Activated CD4-positive, alpha-beta memory T cell treated with anti-CD3 and anti-CD28 coated beads, Interleukin-2, amount 10 ng/mL, durations not matched to agents 7 days and 5 days (primary cell): ENCODE results near the gene SERPINA9. TPM values are rescaled to one million over a fixed set of nuclear protein-coding genes. Genes with fewer than 3 reads are reported as not detected.

Experiments
- CTCF ChIA-PET: fragments of 350-600 bp; sonication (Branson Sonifier 250); formaldehyde crosslinking; loops from one replicate; lab custom pipeline; 2021; ENCODE audit warnings: antibody characterized with exemption, inconsistent platforms; lab: Charles Lee
- POLR2A ChIA-PET: fragments of 350-600 bp; sonication (Branson Sonifier 250); formaldehyde crosslinking; loops from one replicate; lab custom pipeline; 2021; ENCODE audit warnings: antibody characterized with exemption; lab: Charles Lee
- DNase-seq: peaks from one replicate; pipeline ENCODE4 v3.0.0-alpha.2; 2020
- H3K27ac Mint-ChIP-seq: one replicate; pipeline ENCODE4 v1.8.0; 2021; ENCODE audit warnings: mild to moderate bottlenecking, mixed read lengths
- H3K27me3 Mint-ChIP-seq: one replicate; pipeline ENCODE4 v1.8.0; 2021; ENCODE audit warnings: mixed read lengths
- H3K36me3 Mint-ChIP-seq: one replicate; pipeline ENCODE4 v1.8.0; 2021; ENCODE audit warnings: low read depth, mixed read lengths
- H3K4me1 Mint-ChIP-seq: one replicate; pipeline ENCODE4 v1.8.0; 2021; ENCODE audit warnings: mixed read lengths
- H3K4me3 Mint-ChIP-seq: one replicate; pipeline ENCODE4 v1.8.0; 2021; ENCODE audit warnings: mild to moderate bottlenecking, mixed read lengths
- H3K9me3 Mint-ChIP-seq: one replicate; pipeline ENCODE4 v1.8.0; 2021; ENCODE audit warnings: mixed read lengths
- total RNA-seq, 2 experiments: library from RNA; stranded (reverse); gene quantifications; one replicate each; pipeline ENCODE4 v1.2.3, GENCODE V29; 2021

The SERPINA9 gene
- total RNA-seq, 2 experiments from 2014 or later = not detected

DNA sequence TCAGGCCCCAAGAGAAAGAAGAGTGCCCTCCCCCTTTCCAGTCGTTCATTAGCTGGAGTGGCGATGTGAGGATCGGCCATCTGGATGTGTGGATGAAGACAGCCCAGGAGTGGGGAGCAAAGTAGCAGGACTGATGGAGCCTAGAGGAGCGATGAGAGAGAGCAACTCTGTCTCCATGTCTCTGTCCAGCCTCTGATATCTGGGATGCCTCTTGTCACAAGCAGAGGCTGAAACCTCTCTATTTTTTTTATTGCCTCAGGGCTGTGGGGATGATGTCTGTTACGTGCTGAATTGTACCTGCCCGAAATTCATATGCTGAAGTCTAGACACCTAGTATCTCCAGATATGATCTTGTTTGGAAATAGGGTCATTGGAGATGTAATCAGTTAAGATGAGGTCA lies 26.1 kb downstream of the SERPINA9 start:
- H3K4me1 Mint-ChIP-seq = no peaks in the 10 kb centered on the region
- DNase-seq = no peak
- no peak overlapping the region for H3K27ac Mint-ChIP-seq
- ChIA-PET CTCF (interaction anchor here (0.7 kb wide), 1 partner anchor 16 kb away, joined by 3 read pairs; no protein-coding TSS in a partner anchor), POLR2A (interaction anchor here (0.7 kb wide), 1 partner anchor 240 kb away, joined by 3 read pairs; no protein-coding TSS in a partner anchor)
- H3K9me3 Mint-ChIP-seq = no peaks in the 10 kb centered on the region
- peaks cover 19% of the 10 kb centered on the region for H3K27me3 Mint-ChIP-seq
- H3K4me3 Mint-ChIP-seq = no peak overlapping the region
- H3K36me3 Mint-ChIP-seq = no peaks in the 10 kb centered on the region

DNA sequence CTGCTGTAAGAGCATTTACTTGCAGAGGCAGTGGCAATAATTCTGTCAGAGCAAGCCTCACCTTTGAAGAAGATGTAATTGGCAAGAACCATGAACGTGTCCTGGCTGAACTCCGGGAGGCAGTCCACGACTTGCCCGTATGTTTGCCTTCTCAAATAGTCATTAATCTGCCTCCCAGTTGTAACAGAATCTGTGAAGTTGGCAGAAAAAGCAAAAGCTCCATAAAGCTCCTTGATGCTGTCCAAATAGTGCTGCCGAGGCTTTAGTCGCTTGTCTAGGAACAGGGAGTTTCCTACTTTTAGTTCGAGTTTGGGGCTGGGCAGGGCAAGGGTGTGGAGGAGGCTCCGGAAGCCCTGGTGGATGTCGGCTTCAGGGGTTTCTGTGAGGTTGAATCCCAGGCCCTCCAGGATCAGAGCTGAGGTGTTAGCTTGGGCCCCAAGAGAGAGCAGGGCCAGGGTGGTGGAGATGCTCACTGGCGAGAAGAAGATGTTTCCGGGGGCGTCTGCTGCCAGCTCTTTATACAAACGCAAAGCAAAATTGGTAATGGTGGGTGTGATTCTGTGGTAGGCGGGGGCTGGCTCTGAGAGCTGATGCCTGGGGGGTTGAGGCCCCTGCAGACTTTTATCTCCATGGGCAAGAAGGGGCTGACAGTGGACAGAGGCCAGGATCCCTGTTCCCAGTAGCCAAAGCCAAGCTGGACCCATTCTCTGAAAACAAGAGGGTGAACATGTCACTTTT lies 27.8 kb downstream of the SERPINA9 start:
- Mint-ChIP-seq H3K27me3 (peaks cover 9% of the 10 kb centered on the region), H3K4me3 (no peak overlapping the region), H3K27ac (no peak overlapping the region), H3K36me3 (no peaks in the 10 kb centered on the region), H3K4me1 (no peaks in the 10 kb centered on the region), H3K9me3 (no peaks in the 10 kb centered on the region)
- CTCF ChIA-PET = interaction anchor here (1.1 kb wide), 1 partner anchor 15 kb away, joined by 7 read pairs; no protein-coding TSS in a partner anchor
- POLR2A ChIA-PET = no interaction called here
- DNase-seq = no peak

DNA sequence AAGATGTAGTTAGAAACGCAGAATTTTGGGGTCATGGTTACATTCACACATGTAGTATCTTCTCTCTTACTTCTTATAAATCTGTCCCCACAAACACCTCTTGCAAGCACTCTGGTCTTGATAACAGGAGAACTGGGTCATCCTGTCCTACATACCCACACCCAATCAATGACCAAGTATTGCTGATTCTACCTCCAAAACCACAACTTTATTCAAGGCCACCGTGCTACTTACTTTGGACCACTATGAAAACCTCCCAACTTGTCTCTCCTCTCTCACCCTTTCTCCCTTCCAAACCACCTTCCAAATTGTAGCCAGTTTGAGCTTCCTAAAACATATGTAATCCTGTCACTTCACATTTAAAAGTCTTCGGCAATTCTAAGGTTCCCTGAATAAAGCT lies 28.8 kb downstream of the SERPINA9 start:
- H3K27ac Mint-ChIP-seq = no peak overlapping the region
- CTCF ChIA-PET = interaction anchor here (1.1 kb wide), 1 partner anchor 14 kb away, joined by 7 read pairs; no protein-coding TSS in a partner anchor
- no peak for DNase-seq
- no peaks in the 10 kb centered on the region for H3K4me1 Mint-ChIP-seq
- H3K27me3 Mint-ChIP-seq = peaks cover 5% of the 10 kb centered on the region
- no peaks in the 10 kb centered on the region for H3K36me3 Mint-ChIP-seq
- POLR2A ChIA-PET = no interaction called here
- H3K9me3 Mint-ChIP-seq = no peaks in the 10 kb centered on the region
- H3K4me3 Mint-ChIP-seq = no peak overlapping the region

DNA sequence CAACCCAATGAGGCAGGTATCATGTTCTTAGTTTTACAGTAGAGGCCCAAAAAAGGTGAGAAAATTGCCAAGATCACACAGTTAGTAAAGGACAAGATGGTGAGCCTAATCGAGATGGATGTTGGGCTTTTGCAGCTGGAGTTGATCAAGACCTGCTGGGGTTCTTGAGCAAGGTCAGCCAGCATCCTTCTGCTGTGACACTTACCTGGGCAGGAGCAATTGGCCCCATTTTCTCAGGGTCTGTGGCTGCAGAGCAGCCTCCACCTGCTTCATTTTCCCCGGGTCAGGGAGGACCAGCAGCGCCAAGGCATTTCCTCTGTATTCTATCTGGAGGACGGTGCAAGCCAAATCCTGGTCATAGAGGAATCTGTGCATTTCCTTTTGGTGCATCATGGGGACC lies 29.9 kb downstream of the SERPINA9 start:
- H3K27ac Mint-ChIP-seq = no peak overlapping the region
- ChIA-PET CTCF (no interaction called here), POLR2A (no interaction called here)
- H3K36me3 Mint-ChIP-seq = no peaks in the 10 kb centered on the region
- no peaks in the 10 kb centered on the region for H3K4me1 Mint-ChIP-seq
- H3K4me3 Mint-ChIP-seq = no peak overlapping the region
- peaks cover 5% of the 10 kb centered on the region for H3K27me3 Mint-ChIP-seq
- no peaks in the 10 kb centered on the region for H3K9me3 Mint-ChIP-seq
- DNase-seq = no peak

DNA sequence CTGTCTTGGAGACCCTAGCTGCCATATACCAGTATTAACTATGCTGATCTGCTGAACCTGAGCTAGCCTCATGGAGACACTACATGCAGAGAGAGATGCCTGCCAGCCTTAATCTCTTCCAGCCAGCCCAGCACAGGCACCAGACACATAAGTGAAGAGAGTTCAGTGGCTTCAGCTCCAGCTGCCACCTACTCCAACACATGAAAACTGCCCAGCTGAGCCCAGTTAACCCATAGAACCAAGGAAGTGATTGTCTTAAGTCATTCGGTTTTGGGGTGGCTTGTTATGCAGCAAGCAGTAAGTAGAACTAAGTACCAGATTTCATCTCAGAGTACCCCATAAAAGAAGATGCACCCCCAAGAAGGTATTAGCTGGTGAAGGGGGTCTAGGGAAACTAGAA lies 31.0 kb downstream of the SERPINA9 start:
- POLR2A ChIA-PET = no interaction called here
- H3K9me3 Mint-ChIP-seq = no peaks in the 10 kb centered on the region
- no peaks in the 10 kb centered on the region for H3K4me1 Mint-ChIP-seq
- CTCF ChIA-PET = interaction anchor here (1.0 to 1.2 kb wide), 2 partner anchors 11 to 22 kb away, joined by 3 read pairs; no protein-coding TSS in a partner anchor
- no peak overlapping the region for H3K27ac Mint-ChIP-seq
- H3K4me3 Mint-ChIP-seq = no peak overlapping the region
- H3K27me3 Mint-ChIP-seq = peaks cover 4% of the 10 kb centered on the region
- H3K36me3 Mint-ChIP-seq = no peaks in the 10 kb centered on the region
- DNase-seq = no peak

DNA sequence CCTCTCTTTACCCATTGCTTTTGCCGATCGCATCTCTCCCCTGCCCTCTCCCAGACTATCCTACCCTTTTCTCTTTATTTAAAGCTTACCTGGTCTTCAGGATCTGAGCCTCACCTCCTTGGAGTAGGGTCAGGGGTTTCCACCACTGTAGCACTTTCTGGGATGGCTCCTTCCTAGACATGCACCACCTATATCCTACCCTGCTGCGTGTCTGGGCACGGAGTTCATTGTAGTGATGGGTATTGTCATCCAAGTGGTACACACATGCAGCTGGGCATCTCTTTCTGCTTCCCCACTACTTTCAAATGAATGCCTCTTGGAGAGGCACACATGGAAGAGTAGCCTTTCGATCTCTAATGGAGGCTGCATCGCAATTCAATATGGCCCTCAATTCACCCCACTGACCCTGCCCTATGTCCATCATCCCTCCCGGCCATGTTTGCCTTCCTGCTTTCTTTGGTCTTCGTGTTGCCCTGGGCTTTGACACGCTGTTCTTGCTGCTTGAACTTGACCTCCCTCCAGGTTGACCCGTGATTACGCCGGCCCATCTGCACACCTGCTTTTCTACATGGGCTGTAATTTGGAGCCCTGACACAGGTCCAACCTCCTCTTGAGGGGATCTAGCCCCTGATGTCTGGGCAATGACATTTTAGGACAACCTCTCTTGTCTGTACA lies 34.3 kb downstream of the SERPINA9 start:
- Mint-ChIP-seq H3K9me3 (no peaks in the 10 kb centered on the region), H3K4me1 (no peaks in the 10 kb centered on the region), H3K4me3 (no peak overlapping the region), H3K36me3 (no peaks in the 10 kb centered on the region), H3K27me3 (peaks cover 3% of the 10 kb centered on the region), H3K27ac (no peak overlapping the region)
- no peak for DNase-seq
- ChIA-PET CTCF (no interaction called here), POLR2A (no interaction called here)

DNA sequence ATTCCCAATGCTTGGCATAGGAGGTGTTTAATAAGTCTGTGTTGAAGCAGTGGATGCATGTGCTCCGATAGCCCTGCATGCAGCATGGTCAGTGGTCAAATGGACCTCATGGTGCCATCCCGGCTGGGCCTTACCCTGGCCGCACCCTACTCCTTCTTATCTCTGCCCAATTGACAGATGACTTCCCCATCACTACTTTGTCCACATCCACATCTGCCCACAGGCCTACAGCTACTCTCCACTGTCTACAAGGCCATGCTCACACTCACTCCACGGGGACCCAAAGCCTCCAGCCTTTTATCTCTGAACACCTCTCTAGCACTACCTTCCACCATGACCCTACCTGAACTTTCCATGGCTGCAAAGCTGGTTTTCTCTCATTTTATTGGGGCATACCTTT lies 34.9 kb downstream of the SERPINA9 start:
- Mint-ChIP-seq H3K4me1 (no peaks in the 10 kb centered on the region), H3K27me3 (peaks cover 3% of the 10 kb centered on the region), H3K4me3 (no peak overlapping the region), H3K36me3 (no peaks in the 10 kb centered on the region), H3K27ac (no peak overlapping the region), H3K9me3 (no peaks in the 10 kb centered on the region)
- POLR2A ChIA-PET = no interaction called here
- no peak for DNase-seq
- CTCF ChIA-PET = no interaction called here

DNA sequence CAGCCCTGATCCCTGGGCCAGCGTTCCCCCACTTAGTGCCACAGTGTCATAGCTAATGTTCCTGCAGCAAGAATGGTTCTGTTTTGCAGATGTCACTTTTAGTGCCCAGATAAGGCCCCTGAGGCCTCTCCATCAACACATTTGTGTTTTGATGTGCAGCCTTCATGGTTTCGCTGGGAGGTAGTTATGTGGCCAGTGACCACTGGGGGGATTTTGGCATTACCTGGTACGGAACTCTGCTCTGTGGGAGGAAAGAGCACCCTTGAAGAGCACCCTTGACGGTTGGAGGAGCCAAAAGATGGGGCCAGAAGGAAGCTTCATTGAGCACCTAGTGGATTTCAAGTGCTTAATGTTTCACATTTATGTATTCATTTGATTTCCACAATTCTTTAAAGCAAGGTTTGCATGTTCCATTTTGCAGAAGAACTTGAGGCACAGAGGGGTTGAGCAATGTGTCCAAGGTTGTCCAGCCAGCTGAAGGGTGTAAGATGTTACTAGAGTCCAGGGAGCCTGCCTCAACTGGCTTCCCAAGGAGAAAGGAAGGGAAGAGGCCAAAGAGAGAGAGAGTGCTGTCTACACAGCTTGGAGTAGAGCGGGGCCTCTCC lies 36.4 kb downstream of the SERPINA9 start:
- CTCF ChIA-PET = no interaction called here
- POLR2A ChIA-PET = no interaction called here

DNA sequence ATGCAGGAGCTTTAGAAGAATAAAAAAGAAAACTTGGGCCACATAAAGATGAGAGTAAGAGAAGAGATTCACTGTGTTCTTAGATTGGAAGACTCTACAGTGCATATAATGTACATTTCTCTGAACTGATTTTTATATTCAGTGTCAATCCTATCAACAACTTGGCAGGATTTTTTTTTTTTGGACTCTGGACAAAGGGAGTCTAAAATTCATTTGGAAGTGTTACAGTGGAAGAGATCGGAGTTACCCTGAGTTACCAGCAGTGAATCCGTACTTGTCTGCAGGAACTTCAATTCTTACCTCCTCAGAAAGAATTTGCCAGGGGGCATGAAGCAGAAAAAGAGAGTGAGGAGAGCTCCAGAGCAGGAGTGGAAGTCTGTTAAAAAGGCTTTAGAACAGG lies 47.4 kb downstream of the SERPINA9 start:
- no peaks in the 10 kb centered on the region for H3K4me1 Mint-ChIP-seq
- no peak overlapping the region for H3K4me3 Mint-ChIP-seq
- H3K36me3 Mint-ChIP-seq = no peaks in the 10 kb centered on the region
- no peaks in the 10 kb centered on the region for H3K9me3 Mint-ChIP-seq
- no peaks in the 10 kb centered on the region for H3K27me3 Mint-ChIP-seq
- ChIA-PET CTCF (interaction anchor here (0.6 kb wide), 1 partner anchor 545 kb away, joined by 3 read pairs; no protein-coding TSS in a partner anchor), POLR2A (no interaction called here)
- no peak overlapping the region for H3K27ac Mint-ChIP-seq
- no peak for DNase-seq

More for the DNA sequence above, 36.4 kb downstream of the SERPINA9 start:
- H3K9me3 Mint-ChIP-seq = no peaks in the 10 kb centered on the region
- H3K36me3 Mint-ChIP-seq = no peaks in the 10 kb centered on the region
- no peak overlapping the region for H3K27ac Mint-ChIP-seq
- no peaks in the 10 kb centered on the region for H3K4me1 Mint-ChIP-seq
- H3K4me3 Mint-ChIP-seq = no peak overlapping the region
- no peak for DNase-seq
- H3K27me3 Mint-ChIP-seq = peaks cover 3% of the 10 kb centered on the region

DNA sequence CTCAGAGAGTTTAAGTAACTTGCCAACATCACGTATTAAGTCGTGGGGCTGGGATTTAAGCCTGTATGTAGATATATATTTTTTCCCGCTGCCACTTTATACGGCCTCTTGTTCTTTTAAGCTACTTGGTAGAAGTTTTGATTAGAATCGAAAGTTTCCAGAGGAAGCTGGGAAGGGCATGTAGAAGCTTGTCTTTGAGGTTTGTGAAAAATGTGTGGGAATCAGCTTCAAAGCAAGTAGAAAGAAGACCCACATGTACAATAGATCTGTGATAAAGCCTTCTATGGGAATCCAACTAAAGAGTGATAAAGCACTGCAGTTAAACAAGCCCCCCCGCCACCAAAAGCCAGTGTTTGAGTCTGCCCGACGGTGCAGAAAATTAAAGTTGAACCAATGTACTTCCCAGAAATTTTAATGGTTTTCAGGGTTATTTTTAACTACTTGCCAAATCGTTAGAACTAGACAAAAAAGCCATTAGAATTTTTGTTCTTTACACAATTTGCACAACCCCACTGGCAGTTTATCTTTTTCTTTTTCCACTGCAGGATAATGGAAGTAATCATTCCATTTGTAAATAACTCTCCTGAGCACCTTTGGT lies 48.9 kb downstream of the SERPINA9 start:
- ChIA-PET CTCF (no interaction called here), POLR2A (no interaction called here)
- no peak overlapping the region for H3K4me3 Mint-ChIP-seq

DNA sequence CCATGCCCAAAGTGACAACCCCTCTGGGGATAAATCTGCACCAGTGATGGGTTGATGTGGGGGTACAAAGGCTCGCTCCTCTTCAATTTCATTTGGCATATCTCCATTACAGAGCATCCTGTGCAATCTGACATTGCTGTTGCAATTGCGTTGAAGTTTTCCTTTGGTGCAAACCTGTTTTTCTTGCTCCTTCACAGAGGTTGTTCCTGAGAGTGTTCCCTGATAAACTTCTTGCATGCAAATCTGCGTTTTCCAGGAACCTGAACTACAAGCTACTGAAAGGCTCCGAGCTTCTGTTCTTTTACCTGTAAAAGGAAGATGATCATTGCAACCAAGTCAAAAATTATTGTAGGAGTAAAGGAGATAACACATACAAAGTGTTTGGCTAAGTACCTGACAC lies 49.5 kb downstream of the SERPINA9 start:
- H3K9me3 Mint-ChIP-seq = no peaks in the 10 kb centered on the region
- peaks cover 2% of the 10 kb centered on the region for H3K4me1 Mint-ChIP-seq
- POLR2A ChIA-PET = no interaction called here
- no peak overlapping the region for H3K4me3 Mint-ChIP-seq
- DNase-seq = no peak
- CTCF ChIA-PET = no interaction called here
- no peaks in the 10 kb centered on the region for H3K36me3 Mint-ChIP-seq
- peaks cover 2% of the 10 kb centered on the region for H3K27me3 Mint-ChIP-seq
- no peak overlapping the region for H3K27ac Mint-ChIP-seq

More for the DNA sequence above, 48.9 kb downstream of the SERPINA9 start:
- Mint-ChIP-seq H3K36me3 (no peaks in the 10 kb centered on the region), H3K27me3 (no peaks in the 10 kb centered on the region), H3K9me3 (no peaks in the 10 kb centered on the region), H3K27ac (no peak overlapping the region), H3K4me1 (peaks cover 2% of the 10 kb centered on the region)
- no peak for DNase-seq

DNA sequence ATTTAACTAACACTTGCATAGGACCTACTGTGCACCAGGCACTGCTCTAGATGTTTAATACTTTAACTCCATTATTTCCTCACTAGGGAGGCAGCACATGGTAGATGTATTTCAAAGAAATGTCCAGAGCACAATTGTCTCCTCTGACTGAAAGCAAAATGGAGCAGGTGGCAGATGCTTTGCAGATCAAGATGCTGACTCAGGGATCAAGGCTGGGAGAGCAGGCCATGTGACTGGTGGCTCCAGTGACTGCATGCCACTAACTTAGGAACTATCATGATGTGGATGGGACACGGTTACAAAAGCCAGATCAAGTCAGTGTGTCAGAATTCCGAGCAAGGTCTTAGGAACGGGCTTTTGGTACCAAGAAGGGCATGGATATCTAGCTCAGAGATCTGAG lies 51.6 kb downstream of the SERPINA9 start:
- H3K4me1 Mint-ChIP-seq = peaks cover 2% of the 10 kb centered on the region
- no peak for DNase-seq
- H3K4me3 Mint-ChIP-seq = no peak overlapping the region
- H3K9me3 Mint-ChIP-seq = no peaks in the 10 kb centered on the region
- peaks cover 6% of the 10 kb centered on the region for H3K27me3 Mint-ChIP-seq
- H3K36me3 Mint-ChIP-seq = no peaks in the 10 kb centered on the region
- POLR2A ChIA-PET = no interaction called here
- no peak overlapping the region for H3K27ac Mint-ChIP-seq
- CTCF ChIA-PET = interaction anchor here (1.2 kb wide), 1 partner anchor 62 kb away, joined by 4 read pairs; no protein-coding TSS in a partner anchor
